ENCODE results near the gene CBX8. TPM values are rescaled to one million over a fixed set of nuclear protein-coding genes. Genes with fewer than 3 reads are reported as not detected.

CBX8 gene
- total and polyA plus RNA-seq, 5 experiments from 2014 or later = 0.13 to 2.4 (median 1.4) TPM

DNA sequence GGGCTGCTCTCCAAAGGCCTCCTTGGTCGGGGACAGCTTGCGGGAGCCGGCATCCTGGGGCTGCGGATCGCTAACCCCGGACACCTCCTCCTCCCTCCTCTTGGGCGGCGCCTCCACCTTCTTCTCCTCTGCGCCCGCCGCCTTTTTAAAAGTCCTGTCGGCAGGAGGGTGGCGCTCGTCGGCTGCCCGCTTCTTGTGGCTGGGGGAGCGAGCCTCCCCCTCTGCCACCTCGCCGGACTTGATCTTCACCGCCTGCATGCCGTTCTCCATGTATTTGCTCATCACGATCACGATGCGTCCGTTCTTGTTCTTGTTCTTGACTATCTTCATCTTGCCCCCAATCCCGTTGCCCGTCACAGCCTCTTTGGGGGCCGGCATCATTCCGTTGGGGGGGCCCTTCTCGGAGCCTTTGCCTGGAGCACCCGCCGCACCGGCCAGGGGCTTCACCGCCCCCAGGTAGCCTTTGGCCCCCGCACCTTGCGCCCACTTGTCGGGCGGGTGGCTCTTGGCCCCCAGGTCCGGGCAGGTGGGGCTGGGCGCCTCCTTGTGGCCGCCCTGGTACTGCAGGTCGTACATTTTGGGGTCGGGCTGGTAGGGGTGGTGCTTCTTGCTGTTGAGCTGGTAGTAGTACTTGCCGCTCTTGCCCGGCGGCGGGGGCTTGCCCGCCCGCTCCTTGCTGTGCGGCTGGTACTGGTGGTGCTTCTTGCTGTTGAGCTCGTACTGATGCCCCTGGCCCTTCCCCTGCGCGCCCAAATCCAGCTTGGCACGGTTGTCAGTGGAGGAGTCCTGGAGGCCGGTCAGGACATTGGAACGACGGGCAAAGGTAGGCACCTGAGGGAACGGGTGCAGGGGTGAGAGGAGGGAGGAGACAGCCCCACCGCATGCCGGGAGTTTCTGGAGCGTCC is 37.9 kb upstream of the CBX8 start:
- DNase-seq (peak in 9 of 10 donors; percentile 33 to 75 (median 62)), ATAC-seq (no peak)
- POLR2A ChIA-PET = interaction anchor here (1.4 to 9.0 kb wide), 4 partner anchors 9 to 56 kb away, joined by 3 to 152 read pairs (median 21); partner anchors contain the start of gene CBX8
- Mint-ChIP-seq H3K27ac (peak overlapping the region in 3 of 10 donors; percentile 44 to 57 (median 56)), H3K36me3 (peaks cover 0 to 23% (median 8%) of the 10 kb centered on the region in 3 donors), H3K4me1 (peaks cover 15 to 47% (median 34%) of the 10 kb centered on the region in 4 donors), H3K27me3 (peaks cover 0 to under 1% (median 0%) of the 10 kb centered on the region in 5 donors), H3K9me3 (peaks cover 0 to 2% (median 0%) of the 10 kb centered on the region in 9 donors), H3K4me3 (peak overlapping the region in 9 of 10 donors; percentile 25 to 71 (median 48))

DNA sequence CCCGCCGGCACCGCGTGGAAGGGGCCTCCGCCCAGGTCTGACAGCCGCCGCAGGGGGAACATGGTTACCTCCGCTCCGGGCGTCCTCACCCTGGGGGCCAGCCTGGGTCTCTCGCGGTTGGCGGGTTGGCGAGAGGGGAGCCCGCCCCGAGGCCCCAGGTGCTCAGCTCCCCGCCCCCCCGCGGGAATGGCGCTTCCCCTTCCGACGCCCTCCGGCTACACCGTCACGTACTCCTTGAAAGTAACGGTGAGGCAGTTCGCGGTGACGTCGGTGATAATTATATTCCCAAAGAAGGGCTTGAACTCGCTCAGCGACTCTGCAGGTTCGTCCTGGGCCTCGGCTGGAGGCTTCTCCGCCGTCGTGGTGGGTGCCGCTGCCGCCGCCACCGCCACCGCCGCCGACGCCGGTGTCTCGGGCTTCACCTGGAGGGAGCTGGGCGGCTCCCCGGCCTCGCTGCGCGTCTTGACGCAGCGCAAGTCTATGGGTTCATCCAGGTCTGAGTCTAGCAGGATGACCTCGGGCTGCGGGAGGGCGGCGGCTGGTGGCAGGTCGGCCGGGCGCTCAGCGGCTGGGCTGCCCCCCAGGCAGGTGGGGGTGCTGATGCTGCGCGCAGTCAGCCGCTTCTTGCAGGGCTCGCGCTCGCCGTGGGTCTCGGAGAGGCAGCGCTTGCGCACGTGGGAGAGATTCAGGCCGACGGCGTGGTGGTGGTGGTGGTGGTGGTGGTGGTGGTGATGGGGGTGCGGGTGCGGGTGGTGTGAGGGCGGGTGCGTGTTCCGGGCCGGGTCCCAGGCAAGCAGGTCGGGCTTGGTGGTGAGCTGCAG is 37.1 kb upstream of the CBX8 start:
- Mint-ChIP-seq H3K4me3 (peak overlapping the region in 2 of 10 donors; percentile 56 to 70), H3K27ac (peak overlapping the region in 1 of 10 donors; percentile 57)
- POLR2A ChIA-PET = interaction anchor here (0.7 to 9.0 kb wide), 7 partner anchors 10 to 56 kb away, joined by 3 to 152 read pairs (median 5); partner anchors contain the start of gene CBX8

DNA sequence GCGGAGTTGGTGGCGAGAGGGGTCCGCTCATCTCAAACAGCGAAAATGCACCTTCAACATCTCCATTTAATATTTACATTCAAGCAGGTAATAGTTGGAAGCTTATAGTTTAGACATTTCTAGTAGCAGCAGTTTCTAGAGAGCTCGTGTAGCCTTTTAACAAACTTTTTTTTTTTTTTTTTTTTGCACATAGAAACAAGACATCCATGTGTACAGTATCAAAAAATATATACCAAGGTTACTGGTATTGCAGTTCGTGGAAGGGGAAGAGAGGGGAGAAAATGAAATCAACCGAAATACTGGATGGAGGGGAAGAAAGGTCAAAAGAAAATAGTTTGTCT is 36.2 kb upstream of the CBX8 start:
- Mint-ChIP-seq H3K4me3 (peak overlapping the region; percentile 31 to 72 (median 57)), H3K9me3 (peaks cover 0 to 1% (median 0%) of the 10 kb centered on the region in 9 donors), H3K27me3 (no peaks in the 10 kb centered on the region), H3K4me1 (peaks cover 16 to 46% (median 40%) of the 10 kb centered on the region in 4 donors), H3K27ac (peak overlapping the region in 1 of 10 donors; percentile 37), H3K36me3 (peaks cover 0 to 20% (median 8%) of the 10 kb centered on the region in 3 donors)
- POLR2A ChIA-PET = interaction anchor here (0.7 to 5.3 kb wide), 4 partner anchors 12 to 39 kb away, joined by 3 to 39 read pairs (median 6); no protein-coding TSS in a partner anchor
- ATAC-seq = no peak
- DNase-seq = no peak

More for the DNA sequence above, 37.1 kb upstream of the CBX8 start:
- DNase-seq = peak in 1 of 10 donors; percentile 62
- no peak for ATAC-seq
- Mint-ChIP-seq H3K4me1 (peaks cover 15 to 50% (median 38%) of the 10 kb centered on the region in 4 donors), H3K36me3 (peaks cover 0 to 23% (median 8%) of the 10 kb centered on the region in 3 donors), H3K27me3 (no peaks in the 10 kb centered on the region), H3K9me3 (peaks cover 0 to 2% (median 0%) of the 10 kb centered on the region in 9 donors)

- peak overlapping the region in 1 of 10 donors; percentile 37 for H3K27ac Mint-ChIP-seq
- peaks cover 0 to 20% (median 8%) of the 10 kb centered on the region in 3 donors for H3K36me3 Mint-ChIP-seq
- H3K4me3 Mint-ChIP-seq = peak overlapping the region; percentile 31 to 72 (median 57)
- H3K9me3 Mint-ChIP-seq = no peaks in the 10 kb centered on the region
- POLR2A ChIA-PET = interaction anchor here (1.2 to 5.3 kb wide), 3 partner anchors 21 to 38 kb away, joined by 5 to 39 read pairs (median 8); no protein-coding TSS in a partner anchor
- ATAC-seq = peak in 1 of 2 donors; percentile 18
- no peaks in the 10 kb centered on the region for H3K27me3 Mint-ChIP-seq
- H3K4me1 Mint-ChIP-seq = peaks cover 14 to 42% (median 36%) of the 10 kb centered on the region in 4 donors
- DNase-seq = peak in 1 of 10 donors; percentile 16
Measured at GRCh38 chr17:79832218-79833109, 35.6 kb upstream of the CBX8 start.

GRCh38 chr17:79831265-79832217 is 34.7 kb upstream of the CBX8 start:
- H3K4me1 Mint-ChIP-seq = peaks cover 14 to 38% (median 34%) of the 10 kb centered on the region in 4 donors
- peaks cover 0 to 20% (median 8%) of the 10 kb centered on the region in 3 donors for H3K36me3 Mint-ChIP-seq
- POLR2A ChIA-PET = interaction anchor here (0.7 to 1.1 kb wide), 4 partner anchors 8 to 165 kb away, joined by 3 read pairs; partner anchors contain the start of gene CBX4
- peaks cover 0 to 4% (median under 1%) of the 10 kb centered on the region in 5 donors for H3K27me3 Mint-ChIP-seq
- DNase-seq (no peak), ATAC-seq (no peak)
- no peaks in the 10 kb centered on the region for H3K9me3 Mint-ChIP-seq
- H3K27ac Mint-ChIP-seq = peak overlapping the region in 2 of 10 donors; percentile 31 to 46
- H3K4me3 Mint-ChIP-seq = peak overlapping the region in 4 of 10 donors; percentile 22 to 57 (median 34)

GRCh38 chr17:79830763-79831264 is 33.9 kb upstream of the CBX8 start:
- DNase-seq = no peak
- Mint-ChIP-seq H3K27me3 (peaks cover 0 to 10% (median 2%) of the 10 kb centered on the region in 5 donors), H3K4me3 (no peak overlapping the region), H3K9me3 (no peaks in the 10 kb centered on the region), H3K27ac (no peak overlapping the region), H3K4me1 (peaks cover 17 to 41% (median 38%) of the 10 kb centered on the region in 4 donors), H3K36me3 (peaks cover 0 to 20% (median 8%) of the 10 kb centered on the region in 3 donors)
- no peak for ATAC-seq
- POLR2A ChIA-PET = interaction anchor here (0.7 to 1.1 kb wide), 6 partner anchors 8 to 166 kb away, joined by 3 read pairs; partner anchors contain the start of gene CBX4

- DNase-seq (no peak), ATAC-seq (no peak)
- Mint-ChIP-seq H3K4me1 (peaks cover 17 to 41% (median 37%) of the 10 kb centered on the region in 4 donors), H3K27ac (no peak overlapping the region), H3K4me3 (no peak overlapping the region), H3K27me3 (peaks cover 0 to 10% (median 2%) of the 10 kb centered on the region in 5 donors), H3K9me3 (no peaks in the 10 kb centered on the region), H3K36me3 (peaks cover 0 to 20% (median 8%) of the 10 kb centered on the region in 3 donors)
- POLR2A ChIA-PET = interaction anchor here (1.0 kb wide), 2 partner anchors 8 to 13 kb away, joined by 3 read pairs; no protein-coding TSS in a partner anchor
Measured at GRCh38 chr17:79830303-79830702, 33.4 kb upstream of the CBX8 start.

DNA sequence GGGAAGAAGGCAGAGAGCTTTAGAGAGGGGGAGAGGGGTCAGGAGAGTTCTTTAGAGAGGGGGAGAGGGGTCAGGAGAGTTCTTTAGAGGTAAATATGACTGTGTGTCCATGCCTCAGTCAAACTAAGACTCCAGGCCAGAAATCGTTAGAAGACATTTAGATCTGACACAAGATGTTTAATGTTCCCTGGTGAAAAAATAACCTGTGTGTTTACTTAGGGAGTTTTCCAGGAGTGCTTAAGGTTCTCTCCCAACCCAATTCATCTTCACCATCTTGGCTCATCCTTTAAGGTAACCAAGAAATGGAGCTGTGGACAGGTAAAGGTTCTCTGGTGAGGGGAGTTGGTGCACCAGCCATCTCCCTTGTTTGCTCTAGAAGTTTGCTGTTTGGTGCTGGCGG is 32.6 kb upstream of the CBX8 start:
- ATAC-seq (no peak), DNase-seq (no peak)
- Mint-ChIP-seq H3K36me3 (peaks cover 0 to 14% (median 3%) of the 10 kb centered on the region in 3 donors), H3K4me3 (no peak overlapping the region), H3K27me3 (peaks cover 0 to 16% (median 3%) of the 10 kb centered on the region in 5 donors), H3K9me3 (no peaks in the 10 kb centered on the region), H3K27ac (peak overlapping the region in 1 of 10 donors; percentile 4), H3K4me1 (peaks cover 11 to 33% (median 29%) of the 10 kb centered on the region in 4 donors)
- POLR2A ChIA-PET = no interaction called here

GRCh38 chr17:79829004-79829403 is 32.1 kb upstream of the CBX8 start:
- peaks cover 0 to 20% (median 5%) of the 10 kb centered on the region in 5 donors for H3K27me3 Mint-ChIP-seq
- ATAC-seq (no peak), DNase-seq (no peak)
- POLR2A ChIA-PET = interaction anchor here (0.8 kb wide), 1 partner anchor 32 kb away, joined by 3 read pairs; the partner anchor contains the start of gene CBX8
- peaks cover 0 to 10% (median 3%) of the 10 kb centered on the region in 3 donors for H3K36me3 Mint-ChIP-seq
- no peak overlapping the region for H3K27ac Mint-ChIP-seq
- no peak overlapping the region for H3K4me3 Mint-ChIP-seq
- no peaks in the 10 kb centered on the region for H3K9me3 Mint-ChIP-seq
- H3K4me1 Mint-ChIP-seq = peaks cover 11 to 33% (median 28%) of the 10 kb centered on the region in 4 donors

Data from naive thymus-derived CD8-positive, alpha-beta T cell (primary cell).